Hematopoietic multipotent progenitor cell treated with erythropoietin and hydrocortisone succinate and interleukin-3 and kit ligand, for 4 days (in vitro differentiated cells): ENCODE data around the gene DPH7.
"Not testable (repeated sequence)": the region's sequence is repeated elsewhere in the genome, so short reads cannot be mapped to it uniquely, and the experiment has no call there.

Experiments
- DNase-seq: peaks from one replicate; pipeline ENCODE4 v3.0.0-alpha.2; 2015

Gene DPH7

GRCh38 chr9:137580209-137580953, 1.7 kb upstream of the DPH7 start:
- peak; percentile 32 for DNase-seq

GRCh38 chr9:137579259-137579604, 507 bp upstream of the DPH7 start:
- no peak for DNase-seq

- DNase-seq = peak; percentile 26
Observed at GRCh38 chr9:137575716-137576411, 2.9 kb downstream of the DPH7 start.

- DNase-seq = peak; percentile 16
Observed at GRCh38 chr9:137575364-137575715, 3.4 kb downstream of the DPH7 start.

- no peak for DNase-seq
Observed at GRCh38 chr9:137574192-137574591, 4.5 kb downstream of the DPH7 start.

- no peak for DNase-seq
Observed at GRCh38 chr9:137570566-137570965, 8.2 kb downstream of the DPH7 start.

- no peak for DNase-seq
Observed at GRCh38 chr9:137569609-137570203, 9.0 kb downstream of the DPH7 start.

- DNase-seq = not testable (repeated sequence)
Observed at GRCh38 chr9:137568445-137568844, 10.3 kb downstream of the DPH7 start.

GRCh38 chr9:137564817-137565411, 13.8 kb downstream of the DPH7 start:
- DNase-seq = no peak

GRCh38 chr9:137564134-137564533, 14.6 kb downstream of the DPH7 start:
- no peak for DNase-seq

- DNase-seq = no peak
Observed at GRCh38 chr9:137558127-137558526, 20.6 kb downstream of the DPH7 start.

- DNase-seq = no peak
Observed at GRCh38 chr9:137556069-137556838, 22.5 kb downstream of the DPH7 start.

GRCh38 chr9:137555179-137555578, 23.5 kb downstream of the DPH7 start:
- DNase-seq = no peak

- DNase-seq = no peak
Observed at GRCh38 chr9:137554349-137554748, 24.4 kb downstream of the DPH7 start.

- DNase-seq = not testable (repeated sequence)
Observed at GRCh38 chr9:137553654-137554053, 25.1 kb downstream of the DPH7 start.

- DNase-seq = peak; percentile 64
Observed at GRCh38 chr9:137552022-137552768, 26.5 kb downstream of the DPH7 start.

- DNase-seq = peak; percentile 96
Observed at GRCh38 chr9:137551264-137552021, 27.3 kb downstream of the DPH7 start, which contains the start of gene MRPL41. MRPL41 (plus strand) TSS chr9:137551879; CDS start chr9:137552082, 203 bp downstream.

- not testable (repeated sequence) for DNase-seq
Observed at GRCh38 chr9:137550958-137551263, 27.8 kb downstream of the DPH7 start.

- peak; percentile 93 for DNase-seq
Observed at GRCh38 chr9:137550231-137550621, 28.5 kb downstream of the DPH7 start, which contains the start of gene PNPLA7. PNPLA7 (minus strand) TSS chr9:137550402; CDS start chr9:137550197, 205 bp downstream.

GRCh38 chr9:137547687-137548543, 30.8 kb downstream of the DPH7 start:
- no peak for DNase-seq
